Neural cell (in vitro differentiated cells): Measurements from ENCODE around the gene DHX58. TPM values are rescaled to one million over a fixed set of nuclear protein-coding genes. Genes with fewer than 3 reads are reported as not detected.

Experiments used
- H2AFZ ChIP-seq: fragments of 200-600, 300-800 bp; sonication (generic), shearing (Covaris generic); 2 replicates; pipeline ENCODE4 v1.6.0; 2014; ENCODE audit warnings: low read depth, mild to moderate bottlenecking, antibody characterized with exemption, low read length, moderate library complexity
- H3F3A ChIP-seq: fragments of 200-600 bp; shearing (Covaris generic); 2 replicates; pipeline ENCODE4 v1.6.1; 2016; ENCODE audit warnings: mild to moderate bottlenecking, moderate library complexity, mixed read lengths, antibody characterized with exemption, low read length; ENCODE audit not compliant: insufficient read depth, poor library complexity, severe bottlenecking
- H3K27ac ChIP-seq: fragments of 200-600, 300-800 bp; sonication (generic), shearing (Covaris generic); 2 replicates; pipeline ENCODE4 v1.5.1; 2014; ENCODE audit warnings: mild to moderate bottlenecking, low read length, moderate library complexity
- H3K27me3 ChIP-seq: fragments of 300-800, 200-600 bp; sonication (generic), shearing (Covaris generic); 2 replicates; pipeline ENCODE4 v1.6.0; 2014; ENCODE audit warnings: mild to moderate bottlenecking, low read depth, low read length, moderate library complexity; ENCODE audit not compliant: insufficient read depth
- H3K36me3 ChIP-seq: fragments of 300-800, 200-600 bp; sonication (generic), shearing (Covaris generic); 2 replicates; pipeline ENCODE4 v1.5.1; 2014; ENCODE audit warnings: mild to moderate bottlenecking, antibody characterized with exemption, low read length, moderate library complexity; ENCODE audit not compliant: insufficient read depth
- H3K4me2 ChIP-seq: fragments of 300-800, 200-600 bp; sonication (generic), shearing (Covaris generic); 2 replicates; pipeline ENCODE4 v1.6.0; 2014; ENCODE audit warnings: mild to moderate bottlenecking, low read length
- H3K4me3 ChIP-seq: fragments of 300-800, 200-600 bp; sonication (generic), shearing (Covaris generic); 2 replicates; pipeline ENCODE4 v1.5.1; 2014; ENCODE audit warnings: mild to moderate bottlenecking, low read length, moderate library complexity
- H3K79me2 ChIP-seq: fragments of 200-600 bp; shearing (Covaris generic); replicated peaks from 2 replicates; pipeline ENCODE4 v1.6.0; 2014; ENCODE audit warnings: mild to moderate bottlenecking, low read length, moderate library complexity; ENCODE audit not compliant: insufficient read depth
- H3K9ac ChIP-seq: fragments of 300-800, 200-600 bp; sonication (generic), shearing (Covaris generic); 2 replicates; pipeline ENCODE4 v1.6.1; 2016; ENCODE audit warnings: mild to moderate bottlenecking, low read length, mixed read lengths
- H3K9me2 ChIP-seq: fragments of 200-600 bp; shearing (Covaris generic); 2 replicates; pipeline ENCODE4 v1.6.1; 2016; ENCODE audit warnings: mild to moderate bottlenecking, low read length, mixed read lengths; ENCODE audit not compliant: insufficient read depth
- H3K9me3 ChIP-seq: fragments of 200-600, 300-800 bp; sonication (generic), shearing (Covaris generic); 2 replicates; pipeline ENCODE4 v1.6.1; 2016; ENCODE audit warnings: mild to moderate bottlenecking, mixed run types, low read length, moderate library complexity, mixed read lengths
- H4K20me1 ChIP-seq: fragments of 200-600 bp; shearing (Covaris generic); 2 replicates; pipeline ENCODE4 v1.6.1; 2016; ENCODE audit warnings: mild to moderate bottlenecking, mixed run types; ENCODE audit not compliant: insufficient read depth
- EP300 ChIP-seq: fragments of 450-650 bp; conservative IDR thresholded peaks from 2 replicates; pipeline ENCODE4 v1.6.1; 2014; ENCODE audit warnings: antibody characterized with exemption, mild to moderate bottlenecking, moderate library complexity; ENCODE audit not compliant: poor library complexity, severe bottlenecking
- EZH2 ChIP-seq: fragments of 200-600, 300-800 bp; shearing (Covaris generic), sonication (generic); IDR thresholded peaks from 2 replicates; pipeline ENCODE4 v1.6.1; 2014; ENCODE audit warnings: antibody characterized with exemption, low read length, borderline replicate concordance, mild to moderate bottlenecking; ENCODE audit not compliant: insufficient read depth, poor library complexity, severe bottlenecking
- MXI1 ChIP-seq: fragments of 450-650 bp; conservative IDR thresholded peaks from 2 replicates; pipeline ENCODE4 v1.6.1; 2014; ENCODE audit warnings: antibody characterized with exemption, mild to moderate bottlenecking; ENCODE audit not compliant: poor library complexity, severe bottlenecking
- POLR2AphosphoS5 ChIP-seq: IDR thresholded peaks from 2 replicates; pipeline ENCODE4 v1.6.1; 2012
- RAD21 ChIP-seq: fragments of 450-650 bp; conservative IDR thresholded peaks from 2 replicates; pipeline ENCODE4 v1.6.1; 2014; ENCODE audit warnings: antibody characterized with exemption, mild to moderate bottlenecking, moderate library complexity
- SMC3 ChIP-seq: fragments of 450-650 bp; conservative IDR thresholded peaks from 2 replicates; pipeline ENCODE4 v1.6.1; 2014; ENCODE audit warnings: antibody characterized with exemption, mild to moderate bottlenecking, moderate library complexity; ENCODE audit not compliant: poor library complexity
- TAF1 ChIP-seq: IDR thresholded peaks from 2 replicates; pipeline ENCODE4 v1.6.1; 2012; ENCODE audit warnings: low read depth
- polyA plus RNA-seq: library from polyadenylated mRNA; depleted of rRNA; stranded (reverse); fragments of >200 nt; gene quantifications from 2 replicates; pipeline ENCODE4 v1.2.3, GENCODE V29; 2014
- TF ChIP-seq, protein P1 (sequence below): fragments of 450-650 bp; IDR thresholded peaks from 2 replicates; pipeline ENCODE4 v1.5.1; 2014; ENCODE audit warnings: antibody characterized with exemption, mild to moderate bottlenecking, moderate library complexity; ENCODE audit not compliant: poor library complexity, severe bottlenecking
- TF ChIP-seq, protein P2 (sequence below): IDR thresholded peaks from 2 replicates; pipeline ENCODE4 v1.6.1; 2012; ENCODE audit warnings: borderline replicate concordance

The DHX58 gene
- polyA plus RNA-seq, 1 donor from 2014 or later = 0.87 TPM

DNA sequence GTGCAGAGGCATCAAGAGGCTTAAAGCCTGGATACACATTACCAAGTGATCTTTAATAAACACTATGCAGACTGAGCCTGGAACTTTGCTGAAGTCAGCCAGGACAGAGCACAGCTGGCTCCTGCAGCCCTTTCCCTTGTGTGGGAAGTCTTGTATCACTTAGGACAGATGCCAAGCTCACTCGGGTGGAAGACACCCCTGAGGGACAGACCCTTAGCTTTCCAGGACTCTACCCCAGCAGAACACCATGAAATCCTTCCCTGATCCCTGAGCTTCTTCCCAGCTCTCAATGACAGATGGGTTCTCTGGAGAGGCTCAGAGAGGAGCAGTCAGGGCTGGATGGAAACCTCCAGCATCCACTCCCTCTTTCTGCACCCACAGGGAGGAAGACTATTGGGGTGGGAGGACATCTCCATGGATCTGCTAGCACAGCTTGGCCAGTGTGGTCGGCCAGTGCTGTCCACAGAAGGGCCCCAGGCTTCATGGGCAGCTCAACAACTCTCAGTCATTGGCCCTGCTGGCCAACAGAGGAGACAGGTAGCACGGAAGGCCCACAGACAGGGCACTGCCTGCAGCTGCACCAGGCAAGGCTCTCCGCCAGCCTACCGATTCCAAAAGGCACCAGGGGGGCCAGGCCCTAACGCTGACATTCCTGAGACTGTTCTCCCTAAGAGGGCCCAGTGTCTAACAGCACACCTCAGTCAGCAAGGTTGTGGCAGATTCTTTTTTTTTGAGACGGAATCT lies 26.4 kb upstream of the DHX58 start:
- Histone ChIP-seq H4K20me1 (peaks cover 8% of the 10 kb centered on the region), H3K79me2 (no peaks in the 10 kb centered on the region), H3K27ac (no peak overlapping the region), H3F3A (no peaks in the 10 kb centered on the region), H3K9ac (no peak overlapping the region), H3K9me2 (no peaks in the 10 kb centered on the region), H3K4me2 (no peak overlapping the region), H3K4me3 (no peak overlapping the region), H3K36me3 (no peaks in the 10 kb centered on the region), H3K27me3 (no peaks in the 10 kb centered on the region), H3K9me3 (no peaks in the 10 kb centered on the region), H2AFZ (no peak overlapping the region)
- no peak for TF ChIP-seq POLR2AphosphoS5
- TF ChIP-seq EZH2 = no peak
- TF ChIP-seq, protein P1, sequence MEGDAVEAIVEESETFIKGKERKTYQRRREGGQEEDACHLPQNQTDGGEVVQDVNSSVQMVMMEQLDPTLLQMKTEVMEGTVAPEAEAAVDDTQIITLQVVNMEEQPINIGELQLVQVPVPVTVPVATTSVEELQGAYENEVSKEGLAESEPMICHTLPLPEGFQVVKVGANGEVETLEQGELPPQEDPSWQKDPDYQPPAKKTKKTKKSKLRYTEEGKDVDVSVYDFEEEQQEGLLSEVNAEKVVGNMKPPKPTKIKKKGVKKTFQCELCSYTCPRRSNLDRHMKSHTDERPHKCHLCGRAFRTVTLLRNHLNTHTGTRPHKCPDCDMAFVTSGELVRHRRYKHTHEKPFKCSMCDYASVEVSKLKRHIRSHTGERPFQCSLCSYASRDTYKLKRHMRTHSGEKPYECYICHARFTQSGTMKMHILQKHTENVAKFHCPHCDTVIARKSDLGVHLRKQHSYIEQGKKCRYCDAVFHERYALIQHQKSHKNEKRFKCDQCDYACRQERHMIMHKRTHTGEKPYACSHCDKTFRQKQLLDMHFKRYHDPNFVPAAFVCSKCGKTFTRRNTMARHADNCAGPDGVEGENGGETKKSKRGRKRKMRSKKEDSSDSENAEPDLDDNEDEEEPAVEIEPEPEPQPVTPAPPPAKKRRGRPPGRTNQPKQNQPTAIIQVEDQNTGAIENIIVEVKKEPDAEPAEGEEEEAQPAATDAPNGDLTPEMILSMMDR = no peak
- TF ChIP-seq EP300 = no peak
- TF ChIP-seq MXI1 = no peak
- TF ChIP-seq SMC3 = no peak
- no peak for TF ChIP-seq RAD21
- no peak for TF ChIP-seq TAF1
- TF ChIP-seq, protein P2, sequence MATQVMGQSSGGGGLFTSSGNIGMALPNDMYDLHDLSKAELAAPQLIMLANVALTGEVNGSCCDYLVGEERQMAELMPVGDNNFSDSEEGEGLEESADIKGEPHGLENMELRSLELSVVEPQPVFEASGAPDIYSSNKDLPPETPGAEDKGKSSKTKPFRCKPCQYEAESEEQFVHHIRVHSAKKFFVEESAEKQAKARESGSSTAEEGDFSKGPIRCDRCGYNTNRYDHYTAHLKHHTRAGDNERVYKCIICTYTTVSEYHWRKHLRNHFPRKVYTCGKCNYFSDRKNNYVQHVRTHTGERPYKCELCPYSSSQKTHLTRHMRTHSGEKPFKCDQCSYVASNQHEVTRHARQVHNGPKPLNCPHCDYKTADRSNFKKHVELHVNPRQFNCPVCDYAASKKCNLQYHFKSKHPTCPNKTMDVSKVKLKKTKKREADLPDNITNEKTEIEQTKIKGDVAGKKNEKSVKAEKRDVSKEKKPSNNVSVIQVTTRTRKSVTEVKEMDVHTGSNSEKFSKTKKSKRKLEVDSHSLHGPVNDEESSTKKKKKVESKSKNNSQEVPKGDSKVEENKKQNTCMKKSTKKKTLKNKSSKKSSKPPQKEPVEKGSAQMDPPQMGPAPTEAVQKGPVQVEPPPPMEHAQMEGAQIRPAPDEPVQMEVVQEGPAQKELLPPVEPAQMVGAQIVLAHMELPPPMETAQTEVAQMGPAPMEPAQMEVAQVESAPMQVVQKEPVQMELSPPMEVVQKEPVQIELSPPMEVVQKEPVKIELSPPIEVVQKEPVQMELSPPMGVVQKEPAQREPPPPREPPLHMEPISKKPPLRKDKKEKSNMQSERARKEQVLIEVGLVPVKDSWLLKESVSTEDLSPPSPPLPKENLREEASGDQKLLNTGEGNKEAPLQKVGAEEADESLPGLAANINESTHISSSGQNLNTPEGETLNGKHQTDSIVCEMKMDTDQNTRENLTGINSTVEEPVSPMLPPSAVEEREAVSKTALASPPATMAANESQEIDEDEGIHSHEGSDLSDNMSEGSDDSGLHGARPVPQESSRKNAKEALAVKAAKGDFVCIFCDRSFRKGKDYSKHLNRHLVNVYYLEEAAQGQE = no peak

DNA sequence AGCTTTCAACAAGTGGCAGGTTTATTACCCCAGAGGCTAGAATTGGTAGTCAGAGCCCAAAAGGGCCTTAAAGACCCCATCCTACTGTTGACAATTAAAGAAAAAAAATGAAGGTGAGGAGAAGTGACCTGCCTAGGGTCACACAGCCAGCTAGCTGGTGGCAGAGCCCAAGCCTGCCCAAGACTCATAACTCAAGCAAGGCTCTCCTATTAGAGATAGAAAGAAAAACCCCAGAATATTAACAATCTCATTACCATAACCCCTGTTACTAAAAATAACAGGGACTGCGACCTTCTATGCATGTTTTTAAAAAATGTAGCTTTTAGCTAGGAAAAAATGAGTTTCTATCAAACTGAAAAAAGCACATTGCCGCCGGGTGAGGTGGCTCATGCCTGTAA lies 24.1 kb upstream of the DHX58 start:
- Histone ChIP-seq H3K4me3 (no peak overlapping the region), H3K4me2 (no peak overlapping the region), H3K9ac (no peak overlapping the region), H3K9me2 (no peaks in the 10 kb centered on the region), H3F3A (no peaks in the 10 kb centered on the region), H3K9me3 (no peaks in the 10 kb centered on the region), H3K36me3 (no peaks in the 10 kb centered on the region), H3K27ac (no peak overlapping the region), H4K20me1 (no peaks in the 10 kb centered on the region), H2AFZ (no peak overlapping the region), H3K79me2 (no peaks in the 10 kb centered on the region), H3K27me3 (no peaks in the 10 kb centered on the region)
- no peak for TF ChIP-seq TAF1
- no peak for TF ChIP-seq EP300
- TF ChIP-seq, protein P2 = no peak
- no peak for TF ChIP-seq POLR2AphosphoS5
- TF ChIP-seq RAD21 = no peak
- TF ChIP-seq MXI1 = no peak
- TF ChIP-seq, protein P1 = no peak
- no peak for TF ChIP-seq EZH2
- no peak for TF ChIP-seq SMC3
